CD4-positive, alpha-beta T cell treated with Interleukin-4 for 1 hour (primary cell): ENCODE data around the gene MPPED2.
"Not testable (repeated sequence)": the region's sequence is repeated elsewhere in the genome, so short reads cannot be mapped to it uniquely, and the experiment has no call there.

Experiments
- DNase-seq, 2 donors: peaks; one replicate each; pipeline ENCODE4 v3.0.0-alpha.2; 2020 to 2022

MPPED2 gene

DNA sequence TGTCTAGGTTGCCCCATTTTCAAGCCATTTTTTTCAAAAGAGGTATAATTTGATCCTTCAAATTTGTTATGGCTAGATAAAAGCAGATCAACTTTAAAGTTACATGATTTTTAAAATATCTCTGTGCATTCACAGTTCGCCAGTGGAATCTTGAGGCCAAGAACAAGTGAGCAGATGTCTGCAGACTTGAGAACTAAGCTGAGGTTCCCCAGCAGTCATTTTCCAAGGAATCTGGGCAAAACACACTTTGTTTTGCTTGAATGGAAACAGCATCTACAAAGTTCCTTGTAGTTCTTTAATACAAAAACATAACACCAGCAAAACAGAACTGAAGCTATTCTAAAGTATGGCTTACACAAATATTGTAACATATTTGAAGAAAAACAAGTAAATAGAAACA lies 7.7 kb downstream of the MPPED2 start:
- DNase-seq, result no peak

DNA sequence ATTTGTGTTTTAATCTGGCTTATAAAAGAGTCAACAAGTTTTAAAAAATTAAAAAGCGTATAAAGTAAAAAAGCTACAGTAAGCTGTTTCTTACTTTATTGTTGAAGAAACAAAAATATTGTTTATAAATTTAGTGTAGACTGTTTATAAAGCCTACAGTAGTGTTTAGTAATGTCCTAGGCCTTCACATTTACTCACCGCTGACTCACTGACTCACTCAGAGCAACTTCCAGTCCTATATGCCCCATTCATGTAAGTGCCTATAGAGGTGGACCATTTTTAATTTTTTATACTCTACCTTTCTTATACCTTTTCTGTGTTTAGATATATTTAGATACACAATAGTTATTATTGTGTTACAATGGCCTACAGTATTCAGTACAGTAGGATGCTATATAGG lies 12.2 kb downstream of the MPPED2 start:
- DNase-seq, result no peak

DNA sequence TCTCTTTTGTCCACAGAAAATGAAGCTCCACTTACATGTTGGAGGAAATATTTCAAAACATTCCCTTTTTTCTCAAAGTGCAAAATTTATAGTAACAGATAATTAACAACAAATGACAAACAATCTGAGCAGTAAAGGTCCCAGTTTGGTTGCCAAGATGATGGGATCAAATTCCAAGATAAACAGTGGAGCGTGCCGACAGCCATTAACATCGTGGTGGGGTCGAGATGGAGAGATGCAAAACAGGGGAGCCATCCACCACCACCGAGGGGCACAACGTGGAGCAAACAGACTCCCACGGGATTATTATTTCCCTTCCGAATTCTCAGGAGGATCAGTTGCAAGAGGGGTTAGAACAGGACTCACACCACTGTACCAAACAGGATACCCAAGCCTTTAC lies 17.2 kb downstream of the MPPED2 start:
- no peak for DNase-seq

DNA sequence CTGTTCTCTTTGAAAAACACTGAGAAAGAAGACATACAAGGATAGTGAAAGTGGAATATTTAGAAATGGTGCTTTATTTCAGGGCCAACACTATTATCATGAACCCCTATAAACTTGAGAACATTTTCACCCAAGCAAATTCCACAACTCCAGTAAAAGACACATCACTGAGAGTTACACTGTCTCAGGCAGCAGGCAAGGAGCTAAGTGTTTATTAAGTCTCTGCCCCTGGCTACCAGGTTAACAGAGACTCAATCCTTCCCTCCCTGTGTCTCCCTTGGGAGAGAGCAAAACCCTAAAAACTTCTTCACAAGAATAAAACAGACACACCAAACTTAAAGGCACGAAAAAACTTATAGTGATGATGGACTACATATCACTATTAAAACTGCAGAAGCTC lies 18.5 kb downstream of the MPPED2 start:
- DNase-seq, result no peak

DNA sequence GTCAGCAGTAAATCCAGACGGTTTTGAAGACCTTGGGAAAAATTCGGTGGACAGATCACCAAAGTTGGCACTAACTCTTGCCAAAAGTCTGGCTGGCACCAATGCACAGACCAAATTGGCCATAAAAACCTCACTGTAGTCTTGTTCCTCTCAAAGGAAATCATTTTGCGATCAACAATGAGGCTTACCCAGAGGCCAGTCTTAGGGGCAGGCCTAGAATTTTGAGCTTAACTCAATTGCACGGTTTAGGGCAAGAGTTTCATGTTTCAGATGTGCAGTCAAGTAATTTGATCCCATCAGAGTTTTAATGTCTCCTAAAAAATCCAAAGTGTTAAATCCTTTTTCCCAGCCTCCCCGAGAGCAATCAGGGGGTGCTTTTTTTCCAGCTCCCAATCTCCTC lies 19.0 kb downstream of the MPPED2 start:
- DNase-seq, result no peak

DNA sequence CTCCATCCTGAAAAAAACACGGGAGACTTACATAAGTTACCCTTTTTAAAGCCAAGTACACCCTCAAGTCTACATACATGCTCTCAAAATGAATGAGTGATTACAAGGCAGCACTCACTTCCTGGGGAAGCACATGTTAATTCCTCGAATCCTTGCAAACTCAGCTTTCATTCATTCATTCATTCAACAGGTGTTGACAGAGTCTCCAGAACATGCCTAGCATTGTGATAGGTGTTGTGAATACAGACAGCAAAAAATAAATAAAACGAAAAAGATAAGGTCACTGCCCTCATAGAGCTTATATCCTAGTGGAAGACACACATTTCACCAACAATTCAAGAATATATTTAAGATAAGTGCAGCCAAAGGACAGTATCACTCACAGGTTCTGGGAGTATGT lies 19.7 kb downstream of the MPPED2 start:
- DNase-seq, result no peak

DNA sequence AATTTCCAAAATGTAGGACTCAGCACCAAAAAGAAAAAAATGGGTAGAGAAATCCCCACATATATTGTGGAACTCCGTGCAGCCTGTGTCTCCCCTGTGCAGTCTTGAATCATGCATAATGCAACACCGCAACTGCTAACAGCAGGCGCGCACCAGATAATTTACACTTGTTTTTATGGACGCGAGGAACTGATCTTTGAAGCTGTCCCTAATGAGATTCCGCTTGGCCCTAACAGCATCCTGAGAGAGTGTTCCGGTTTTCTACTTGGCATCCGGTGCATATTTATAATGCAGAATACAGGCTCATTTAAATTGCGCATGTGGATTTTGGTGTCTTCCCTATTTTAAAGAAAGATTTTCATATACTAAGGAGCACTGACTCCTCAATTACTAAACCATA lies 21.1 kb downstream of the MPPED2 start:
- DNase-seq, result no peak

DNA sequence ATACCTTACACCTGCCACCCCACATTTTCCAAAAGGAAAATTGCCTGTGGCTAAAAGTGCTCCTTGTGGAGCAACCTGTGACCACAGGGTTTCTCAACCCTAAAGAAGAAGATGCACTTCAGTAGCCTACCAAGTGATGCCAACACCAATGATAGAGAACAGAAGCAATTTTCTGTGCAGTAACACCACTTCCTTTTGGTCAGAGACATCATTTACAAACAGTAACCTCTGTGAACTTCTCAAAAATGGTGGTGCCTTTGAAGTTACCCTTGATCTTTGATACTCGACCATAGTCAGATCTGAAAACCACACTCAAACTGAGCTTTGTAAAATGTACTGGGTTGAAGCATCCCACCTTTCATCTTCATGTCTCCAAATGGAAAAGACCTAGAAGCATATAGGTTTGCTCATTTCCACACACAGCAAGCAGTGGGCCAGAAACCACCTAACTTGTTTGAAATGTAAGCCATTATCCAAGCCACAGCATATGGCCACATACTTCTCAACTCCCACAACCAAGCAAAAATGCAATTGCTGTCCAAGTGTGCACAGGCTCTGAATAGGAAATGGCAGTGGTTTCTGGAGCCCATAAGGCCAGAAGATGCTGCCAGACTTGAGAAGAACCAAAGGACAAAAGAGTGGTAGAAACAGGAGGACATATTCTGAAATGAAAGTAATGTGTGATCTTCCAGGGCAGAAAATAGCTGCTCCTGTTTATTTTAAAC lies 24.3 kb downstream of the MPPED2 start:
- DNase-seq, result no peak

DNA sequence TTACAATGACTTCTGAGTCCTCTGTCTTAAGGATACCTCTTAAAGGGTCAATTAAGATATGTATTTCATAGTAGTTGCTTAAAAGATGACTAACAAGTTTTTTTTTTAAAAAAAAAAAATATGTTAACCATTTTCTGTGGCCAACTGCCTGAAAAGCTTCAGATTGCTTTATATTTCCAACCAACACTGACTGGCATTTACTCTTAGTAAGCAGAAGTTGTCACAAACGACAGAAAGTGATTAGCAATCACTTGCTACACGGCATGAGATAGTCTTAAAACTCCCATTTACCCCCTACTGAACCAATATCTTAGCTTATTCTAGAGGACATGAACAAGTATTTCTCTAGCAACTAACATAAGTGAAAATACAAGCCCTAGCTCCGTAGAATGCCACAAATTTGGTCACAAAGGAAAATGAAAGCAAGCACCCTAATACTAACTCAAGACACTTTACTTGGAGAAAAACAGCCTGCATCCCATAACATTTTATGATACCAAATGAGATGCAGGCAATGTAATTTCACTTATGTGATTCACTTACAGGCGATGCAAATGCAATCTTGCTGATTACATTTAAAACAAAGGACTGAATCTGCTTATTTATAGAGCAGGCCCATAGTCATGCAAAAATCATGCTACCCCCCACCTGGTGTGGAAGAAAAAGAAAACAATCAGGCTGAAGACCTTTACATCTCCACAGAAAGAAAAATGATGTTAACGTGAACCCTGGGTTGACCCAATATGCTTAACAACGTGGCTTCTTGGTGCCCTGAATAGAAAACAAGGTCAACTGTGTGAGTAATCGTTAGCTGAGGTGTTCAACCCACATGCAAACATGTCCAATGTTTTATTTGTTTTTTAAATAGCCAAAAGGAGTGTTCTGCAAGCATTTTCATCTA lies 25.7 kb downstream of the MPPED2 start:
- no peak for DNase-seq

DNA sequence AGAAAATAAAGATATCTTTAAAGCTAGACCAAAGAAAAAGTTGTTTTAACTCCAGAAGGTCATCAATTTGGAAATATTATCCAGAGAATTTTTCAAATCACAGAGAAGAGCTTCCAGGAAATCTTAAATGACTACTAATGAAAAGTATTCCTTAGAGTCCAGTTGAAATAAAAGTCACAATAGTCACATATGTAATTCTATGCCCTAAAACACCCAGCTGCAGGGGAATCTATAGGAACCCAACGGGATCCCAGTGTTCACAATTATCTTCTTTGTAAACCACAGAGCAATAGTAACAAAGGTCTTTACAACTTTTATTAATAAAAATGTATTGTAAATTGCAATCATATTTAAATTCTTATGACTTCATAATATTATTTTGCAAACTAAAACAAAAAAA lies 27.1 kb downstream of the MPPED2 start:
- no peak for DNase-seq

DNA sequence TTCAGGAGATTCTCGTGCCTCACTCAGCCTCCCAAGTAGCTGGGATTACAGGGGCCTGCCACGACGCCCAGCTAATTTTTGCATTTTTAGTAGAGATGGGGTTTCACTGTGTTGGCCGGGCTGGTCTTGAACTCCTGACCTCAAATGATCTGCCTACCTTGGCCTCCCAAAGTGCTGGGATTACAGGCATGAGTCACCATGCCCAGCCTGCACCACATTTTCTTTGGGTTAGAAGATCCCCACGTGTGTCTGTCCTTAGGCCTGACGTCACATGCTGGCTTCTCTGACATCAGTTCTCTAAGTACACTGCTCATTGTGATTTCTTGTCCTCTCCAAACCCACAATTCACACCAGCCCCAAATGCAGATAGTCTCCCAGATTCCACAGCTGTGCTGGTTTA lies 31.6 kb downstream of the MPPED2 start:
- not testable (repeated sequence) for DNase-seq

DNA sequence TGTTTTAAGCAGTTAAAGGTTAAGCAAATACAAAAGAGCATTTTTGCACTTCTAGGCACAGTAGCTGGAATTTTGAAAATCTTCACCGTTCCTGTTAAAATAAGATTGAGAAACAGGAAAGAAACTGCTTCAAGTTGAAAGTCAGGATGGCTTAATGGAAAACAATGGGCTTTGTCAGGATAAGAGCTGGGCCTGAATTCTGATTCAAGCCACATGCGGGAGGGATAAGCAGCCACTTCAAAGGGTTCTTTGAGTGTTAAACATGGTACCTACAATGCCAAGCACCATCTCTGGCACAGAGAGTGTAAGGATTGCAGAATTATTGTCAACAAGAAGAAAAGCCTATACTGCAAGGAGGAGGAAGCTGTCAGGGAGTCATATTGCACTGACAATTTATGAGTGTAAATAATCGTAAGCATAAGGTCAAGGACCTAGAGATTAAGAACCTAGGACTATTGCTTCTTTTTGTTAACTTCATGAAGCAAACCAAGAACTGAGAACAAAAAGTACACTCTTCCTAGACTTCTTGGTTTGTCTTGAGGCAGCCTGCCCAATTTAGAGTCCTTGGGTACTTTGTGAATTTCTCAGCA lies 32.5 kb downstream of the MPPED2 start:
- DNase-seq, result no peak

DNA sequence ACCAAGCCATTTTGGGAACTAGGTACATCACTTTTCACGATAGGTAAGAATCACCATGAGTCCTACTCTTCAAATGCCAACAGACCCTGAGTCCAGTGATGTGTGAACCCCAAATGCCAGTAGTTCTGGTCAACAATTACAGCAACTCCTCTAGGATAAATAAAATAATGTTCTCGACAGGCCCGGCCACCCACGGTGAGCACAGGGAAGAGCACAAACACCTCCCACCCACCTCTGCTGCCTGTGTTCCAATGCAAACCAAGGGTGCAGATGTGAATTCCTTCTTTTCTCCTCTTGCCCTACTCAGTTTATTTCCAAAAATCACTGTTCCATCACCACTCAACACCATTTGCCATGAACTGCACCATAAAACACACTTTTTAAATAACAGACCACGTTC lies 33.3 kb downstream of the MPPED2 start:
- no peak for DNase-seq

DNA sequence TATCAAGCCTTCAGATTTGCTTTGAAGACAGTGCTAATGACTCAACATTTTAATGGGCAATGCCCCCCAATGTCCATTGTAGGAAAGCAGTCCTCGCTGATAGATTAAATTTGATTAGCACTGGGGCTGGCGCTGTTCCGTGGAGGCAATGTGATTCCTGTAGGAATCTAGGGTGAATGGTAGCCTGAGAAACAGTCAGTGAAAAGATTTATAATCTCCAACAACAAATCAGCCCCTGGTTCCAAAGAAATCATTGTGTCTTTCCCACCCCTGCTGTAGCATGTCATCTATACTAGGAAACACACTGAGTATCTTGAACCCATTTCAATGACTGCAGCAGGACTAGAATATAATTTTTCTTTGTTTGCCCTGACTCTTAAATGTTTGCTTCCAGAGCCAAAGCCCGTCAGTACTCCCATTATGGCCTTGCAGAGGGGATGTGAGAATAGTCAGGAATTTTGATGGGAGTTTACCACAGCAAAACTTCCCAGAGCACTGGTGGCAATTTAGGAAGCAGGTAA lies 36.1 kb downstream of the MPPED2 start:
- DNase-seq, result no peak

DNA sequence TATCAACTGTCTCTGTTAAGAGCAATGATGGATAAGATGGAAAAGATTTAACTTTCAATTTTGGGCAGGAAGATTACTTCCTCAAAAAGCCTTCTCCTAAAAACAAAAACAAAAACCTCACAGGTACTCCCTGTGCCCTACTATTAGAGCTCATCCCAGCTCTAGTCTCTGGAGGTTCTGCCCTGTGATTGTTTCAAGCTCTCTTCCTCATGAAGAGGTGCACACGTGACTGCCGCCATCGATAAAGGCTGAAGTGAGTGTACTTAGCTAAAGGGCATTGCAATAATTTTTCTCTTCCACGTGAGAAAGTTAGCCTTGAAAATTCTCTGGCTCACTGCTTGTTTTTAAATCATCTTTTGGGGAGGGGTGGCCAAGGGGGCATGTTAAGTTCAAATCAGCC lies 36.6 kb downstream of the MPPED2 start:
- DNase-seq, result no peak

DNA sequence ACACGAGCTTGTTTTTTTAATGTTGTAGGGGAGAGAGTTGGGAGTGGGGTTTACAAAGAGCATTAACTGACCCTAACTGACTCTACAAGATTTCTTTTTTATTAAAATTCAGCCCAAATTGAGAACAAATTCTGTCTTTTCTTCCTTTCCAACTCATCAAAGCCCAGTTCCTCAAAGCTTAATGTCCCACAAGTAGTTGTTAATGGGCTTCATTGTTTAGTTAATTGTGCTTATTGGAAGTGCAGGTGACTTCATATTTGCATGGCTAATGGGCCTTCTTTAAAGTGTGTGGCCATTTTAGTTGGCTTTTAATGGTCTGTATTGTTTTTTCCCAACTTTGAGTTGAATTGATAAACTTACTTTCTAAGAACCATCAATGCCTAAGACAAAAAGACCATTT lies 39.8 kb downstream of the MPPED2 start:
- no peak for DNase-seq

DNA sequence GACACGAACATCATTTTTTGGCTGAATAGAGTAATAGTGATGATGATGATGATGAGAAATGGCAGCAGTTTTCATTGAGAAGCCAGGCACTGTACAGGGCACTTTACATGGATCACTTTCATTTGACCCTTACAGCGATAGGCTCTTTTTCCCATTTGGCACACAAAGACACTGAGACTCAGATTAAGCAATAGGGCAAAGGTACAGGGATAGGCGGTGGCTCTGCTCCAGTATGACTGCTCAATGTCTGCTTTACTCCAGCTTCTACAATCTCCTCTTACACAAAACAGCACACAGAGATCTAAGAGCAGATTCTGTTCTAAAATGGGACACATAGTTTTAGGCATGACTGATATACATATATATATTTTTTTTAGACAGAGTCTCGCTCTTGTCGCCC lies 40.6 kb downstream of the MPPED2 start:
- no peak for DNase-seq

DNA sequence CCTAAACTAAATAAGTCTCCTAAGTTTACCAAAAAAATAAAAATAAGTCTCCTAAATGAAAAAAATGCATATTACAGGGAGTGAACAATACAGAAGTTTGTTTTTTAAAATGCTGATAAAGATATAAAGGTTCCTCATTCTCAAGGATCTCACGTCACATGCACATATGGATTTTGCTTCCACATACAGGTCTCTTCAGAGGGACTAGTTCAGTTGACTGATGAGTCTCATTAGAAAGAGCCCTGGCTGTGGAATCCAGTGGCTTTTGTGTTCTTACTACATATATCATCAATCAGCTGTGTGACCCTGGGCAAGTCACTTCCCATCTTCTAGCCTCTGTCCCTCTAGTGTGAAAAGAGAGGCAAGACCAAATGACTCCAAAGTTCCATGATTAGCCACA lies 43.1 kb downstream of the MPPED2 start:
- no peak for DNase-seq

DNA sequence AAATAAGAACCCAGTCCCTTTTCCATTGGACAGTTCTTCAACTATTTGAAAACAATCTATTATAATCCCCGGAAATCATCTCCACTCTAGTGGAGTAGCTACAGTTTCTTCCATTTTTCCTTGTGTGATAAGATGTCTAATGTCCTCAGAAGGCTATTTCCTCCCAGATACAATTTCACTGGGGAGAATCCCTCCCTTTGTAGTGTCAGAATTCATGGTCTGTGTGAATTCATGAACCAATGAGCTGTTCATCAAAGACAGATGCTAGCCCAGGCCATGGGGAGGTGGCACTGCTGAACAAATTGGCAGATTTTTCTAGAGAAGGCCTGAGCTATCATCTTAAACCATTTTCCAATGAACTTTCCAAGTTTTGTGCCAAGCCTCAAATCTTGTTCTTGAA lies 45.4 kb downstream of the MPPED2 start:
- no peak for DNase-seq

DNA sequence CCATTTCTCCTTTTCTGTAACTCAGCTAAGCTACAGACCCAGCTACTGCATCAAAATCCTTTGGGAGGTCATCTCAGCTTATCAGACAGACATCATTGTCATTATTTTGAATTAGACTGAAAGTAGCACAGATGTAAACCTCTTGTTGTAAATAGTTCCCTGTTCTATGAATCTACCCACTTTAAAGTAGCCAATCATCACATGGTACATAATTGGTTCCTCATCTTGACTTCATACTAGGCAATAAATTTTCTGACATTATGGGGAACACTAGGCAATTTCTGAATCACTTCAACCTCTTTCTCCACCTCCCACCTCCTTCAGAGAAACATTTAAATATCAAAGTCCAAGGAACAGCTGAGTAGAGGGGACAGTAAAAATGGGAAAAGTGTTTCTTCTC lies 47.9 kb downstream of the MPPED2 start:
- DNase-seq, result no peak

DNA sequence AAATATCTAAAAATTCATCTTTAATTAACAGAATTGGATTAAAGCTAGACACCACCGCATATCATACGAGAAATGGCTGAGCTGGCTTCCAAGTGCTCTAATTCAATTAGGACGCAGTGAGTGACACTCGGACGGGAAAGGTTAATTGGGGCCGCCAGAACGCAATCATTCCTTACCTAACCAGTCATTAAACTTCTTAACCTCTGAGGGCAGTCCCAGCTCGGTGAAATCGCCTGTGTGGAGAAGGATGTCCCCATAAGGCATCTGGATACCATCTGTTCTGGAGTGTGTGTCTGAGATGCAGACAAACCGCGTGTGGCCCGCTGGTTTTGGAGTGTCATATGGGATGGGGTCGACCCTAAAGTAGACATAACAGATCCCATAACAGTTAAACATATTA lies 50.3 kb downstream of the MPPED2 start:
- DNase-seq, result no peak

DNA sequence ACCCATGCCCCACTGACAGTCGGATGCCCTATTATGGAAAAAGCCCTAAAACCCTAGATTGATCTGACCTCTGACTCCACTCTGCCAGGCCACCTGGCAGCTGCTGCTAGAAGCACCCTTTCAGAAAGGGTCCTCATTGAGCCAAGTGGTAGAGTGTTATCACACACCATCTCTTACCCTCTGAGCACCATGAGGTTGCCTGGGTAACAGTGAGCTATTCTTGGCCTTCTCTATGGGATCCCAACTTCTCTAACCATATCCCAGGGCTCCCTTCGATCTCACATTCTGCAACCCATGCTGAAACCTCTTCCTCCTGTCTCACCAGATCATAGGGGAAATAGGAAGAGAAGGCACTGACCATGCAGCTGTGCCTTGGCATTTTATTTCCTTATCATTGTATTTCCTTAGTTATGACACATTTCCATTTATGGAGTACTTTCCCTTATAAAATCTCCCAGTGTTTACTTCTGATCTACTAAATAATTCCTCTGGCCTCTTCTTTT lies 52.7 kb downstream of the MPPED2 start:
- DNase-seq, result no peak

DNA sequence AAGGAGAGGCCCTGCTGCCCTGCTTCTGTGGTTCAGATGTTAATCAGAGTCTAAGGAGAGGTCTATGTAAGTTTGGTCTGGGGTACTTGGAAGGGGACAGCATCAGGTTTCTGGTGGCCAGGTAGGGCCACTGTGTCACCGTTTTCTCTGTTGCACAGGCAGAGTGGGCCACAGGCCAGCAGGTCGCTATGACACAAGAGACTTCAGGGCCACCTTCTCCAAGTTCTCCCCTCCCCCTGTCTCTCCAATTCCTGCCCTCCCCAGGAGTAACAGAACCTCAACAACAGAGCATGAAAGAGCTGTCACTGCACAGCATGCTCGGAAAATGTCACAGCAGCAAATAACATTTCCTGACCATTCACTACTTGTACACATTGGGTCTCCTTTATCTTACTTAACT lies 58.6 kb downstream of the MPPED2 start:
- DNase-seq, result no peak

DNA sequence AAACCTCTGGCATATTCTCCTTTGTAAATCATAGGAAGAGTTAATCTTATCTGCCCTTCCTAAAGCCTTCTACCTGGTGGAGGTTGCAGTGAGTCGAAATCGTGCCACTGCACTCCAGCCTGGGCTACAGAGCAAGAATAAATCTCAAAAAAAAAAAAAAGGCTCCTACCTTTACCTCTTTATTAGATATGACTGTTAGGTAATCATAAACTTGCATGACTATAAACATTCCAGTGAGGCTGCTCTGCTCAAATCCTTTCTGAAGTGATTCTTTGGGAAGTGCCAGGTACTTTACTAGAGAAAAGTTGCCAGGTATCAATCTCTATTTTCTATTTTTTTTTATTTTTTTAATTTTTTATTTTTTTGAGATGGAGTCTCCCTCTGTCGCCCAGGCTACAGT lies 59.6 kb downstream of the MPPED2 start:
- DNase-seq, result no peak
